GM12872 (cell line): Measurements from ENCODE around the gene HAUS7.

Experiments
- CTCF ChIP-seq: IDR thresholded peaks from 3 replicates; pipeline ENCODE4 v1.5.1; 2011; ENCODE audit warnings: low read depth, mild to moderate bottlenecking, low read length, moderate library complexity; ENCODE audit not compliant: insufficient read depth

The HAUS7 gene

GRCh38 chrX:153468008-153468580 lies 2.3 kb downstream of the HAUS7 start:
- no peak for TF ChIP-seq CTCF

GRCh38 chrX:153465691-153466380 lies 4.5 kb downstream of the HAUS7 start:
- no peak for TF ChIP-seq CTCF

- TF ChIP-seq CTCF = no peak
Observed at GRCh38 chrX:153464116-153464515, 6.3 kb downstream of the HAUS7 start.

- no peak for TF ChIP-seq CTCF
Observed at GRCh38 chrX:153463556-153463955, 6.8 kb downstream of the HAUS7 start.

- no peak for TF ChIP-seq CTCF
Observed at GRCh38 chrX:153463031-153463430, 7.3 kb downstream of the HAUS7 start.

- TF ChIP-seq CTCF = no peak
Observed at GRCh38 chrX:153462291-153462690, 8.1 kb downstream of the HAUS7 start.

GRCh38 chrX:153460826-153461225 lies 9.6 kb downstream of the HAUS7 start:
- TF ChIP-seq CTCF = peak; percentile 57
